WTC11 (cell line): ENCODE results near the gene CRELD1. TPM values are rescaled to one million over a fixed set of nuclear protein-coding genes. Genes with fewer than 3 reads are reported as not detected.

Experiments
- CDX4 ChIP-seq: fragments of 250-450 bp; sonication (Bioruptor Pico); IDR thresholded peaks from 2 replicates; pipeline ENCODE4 v1.9.0; 2021; ENCODE audit warnings: moderate library complexity, mild to moderate bottlenecking, inconsistent platforms, borderline replicate concordance
- CREM ChIP-seq: sonication (generic); formaldehyde crosslinking; IDR thresholded peaks from 2 replicates; pipeline ENCODE4 v1.8.1; 2022; ENCODE audit warnings: mild to moderate bottlenecking, missing genetic modification reagents, moderate library complexity
- ETV6 ChIP-seq: sonication (generic); formaldehyde crosslinking; IDR thresholded peaks from 2 replicates; pipeline ENCODE4 v1.8.1; 2022; ENCODE audit warnings: mild to moderate bottlenecking, missing genetic modification reagents
- FOXJ3 ChIP-seq: sonication (generic); formaldehyde crosslinking; IDR thresholded peaks from 2 replicates; pipeline ENCODE4 v1.9.0; 2021; ENCODE audit warnings: missing genetic modification reagents, mild to moderate bottlenecking, borderline replicate concordance
- FOXP1 ChIP-seq: sonication (generic); formaldehyde crosslinking; IDR thresholded peaks from 2 replicates; pipeline ENCODE4 v1.8.0; 2022; ENCODE audit warnings: missing genetic modification reagents, mild to moderate bottlenecking, moderate library complexity, borderline replicate concordance
- GTF2I ChIP-seq: fragments of 250-450 bp; sonication (Bioruptor Pico); conservative IDR thresholded peaks from 2 replicates; pipeline ENCODE4 v1.4.0; 2021; ENCODE audit warnings: mild to moderate bottlenecking
- JAZF1 ChIP-seq: fragments of 250-450 bp; sonication (Bioruptor Pico); IDR thresholded peaks from 2 replicates; pipeline ENCODE4 v1.9.0; 2021; ENCODE audit warnings: moderate library complexity, mild to moderate bottlenecking, inconsistent platforms
- MLX ChIP-seq: sonication (generic); formaldehyde crosslinking; IDR thresholded peaks from 2 replicates; pipeline ENCODE4 v1.8.1; 2023; ENCODE audit warnings: mild to moderate bottlenecking, missing genetic modification reagents, moderate library complexity
- NR2C2 ChIP-seq: sonication (generic); formaldehyde crosslinking; IDR thresholded peaks from 2 replicates; pipeline ENCODE4 v1.8.0; 2022; ENCODE audit warnings: mild to moderate bottlenecking, missing genetic modification reagents
- NR3C1 ChIP-seq: sonication (generic); formaldehyde crosslinking; conservative IDR thresholded peaks from 2 replicates; pipeline ENCODE4 v1.8.1; 2023; ENCODE audit warnings: low read depth, mild to moderate bottlenecking, missing genetic modification reagents
- OVOL2 ChIP-seq: fragments of 250-450 bp; sonication (Bioruptor Pico); IDR thresholded peaks from 2 replicates; pipeline ENCODE4 v1.9.0; 2021; ENCODE audit warnings: mild to moderate bottlenecking, borderline replicate concordance
- SMAD4 ChIP-seq: sonication (generic); formaldehyde crosslinking; IDR thresholded peaks from 2 replicates; pipeline ENCODE4 v1.8.0; 2022; ENCODE audit warnings: mild to moderate bottlenecking, missing genetic modification reagents
- SOX15 ChIP-seq: fragments of 250-450 bp; sonication (Bioruptor Pico); IDR thresholded peaks from 2 replicates; pipeline ENCODE4 v1.9.0; 2021; ENCODE audit warnings: mild to moderate bottlenecking
- TCF7 ChIP-seq: sonication (generic); formaldehyde crosslinking; IDR thresholded peaks from 2 replicates; pipeline ENCODE4 v1.8.0; 2022; ENCODE audit warnings: mild to moderate bottlenecking, low read depth, missing genetic modification reagents, moderate library complexity
- TEAD4 ChIP-seq: sonication (generic); formaldehyde crosslinking; IDR thresholded peaks from 2 replicates; pipeline ENCODE4 v1.8.0; 2022; ENCODE audit warnings: mild to moderate bottlenecking, missing genetic modification reagents
- USF2 ChIP-seq: sonication (generic); formaldehyde crosslinking; IDR thresholded peaks from 2 replicates; pipeline ENCODE4 v1.8.1; 2023; ENCODE audit warnings: mild to moderate bottlenecking, missing genetic modification reagents, moderate library complexity
- ZBTB21 ChIP-seq: sonication (generic); formaldehyde crosslinking; IDR thresholded peaks from 2 replicates; pipeline ENCODE4 v1.8.1; 2023; ENCODE audit warnings: mild to moderate bottlenecking, missing genetic modification reagents, borderline replicate concordance
- ZNF423 ChIP-seq: fragments of 250-450 bp; sonication (Bioruptor Pico); IDR thresholded peaks from 2 replicates; pipeline ENCODE4 v2.1.2; 2022; ENCODE audit warnings: mild to moderate bottlenecking, moderate library complexity
- ZNF425 ChIP-seq: fragments of 250-450 bp; sonication (Bioruptor Pico); conservative IDR thresholded peaks from 2 replicates; pipeline ENCODE4 v1.9.0; 2021; ENCODE audit warnings: mild to moderate bottlenecking
- total RNA-seq: library from RNA; stranded (reverse); gene quantifications from 3 replicates; pipeline ENCODE4 v1.2.3, GENCODE V29; 2021
- TF ChIP-seq, protein P1 (sequence below): fragments of 250-450 bp; sonication (Bioruptor Pico); IDR thresholded peaks from 2 replicates; pipeline ENCODE4 v1.8.0; 2021; ENCODE audit warnings: mild to moderate bottlenecking
- TF ChIP-seq, protein P2 (sequence below): sonication (generic); formaldehyde crosslinking; IDR thresholded peaks from 2 replicates; pipeline ENCODE4 v1.8.0; 2022; ENCODE audit warnings: missing genetic modification reagents
- TF ChIP-seq, protein P3 (sequence below): sonication (generic); formaldehyde crosslinking; conservative IDR thresholded peaks from 2 replicates; pipeline ENCODE4 v1.8.1; 2022; ENCODE audit warnings: mild to moderate bottlenecking, missing genetic modification reagents
- TF ChIP-seq, protein P4 (sequence below): fragments of 250-450 bp; sonication (Bioruptor Pico); IDR thresholded peaks from 2 replicates; pipeline ENCODE4 v1.9.0; 2021; ENCODE audit warnings: mild to moderate bottlenecking
- TF ChIP-seq, protein P5 (sequence below): sonication (generic); formaldehyde crosslinking; IDR thresholded peaks from 2 replicates; pipeline ENCODE4 v1.8.0; 2023; ENCODE audit warnings: missing genetic modification reagents

Gene CRELD1
- total RNA-seq, 1 experiment from 2014 or later, result 18.8 TPM

DNA sequence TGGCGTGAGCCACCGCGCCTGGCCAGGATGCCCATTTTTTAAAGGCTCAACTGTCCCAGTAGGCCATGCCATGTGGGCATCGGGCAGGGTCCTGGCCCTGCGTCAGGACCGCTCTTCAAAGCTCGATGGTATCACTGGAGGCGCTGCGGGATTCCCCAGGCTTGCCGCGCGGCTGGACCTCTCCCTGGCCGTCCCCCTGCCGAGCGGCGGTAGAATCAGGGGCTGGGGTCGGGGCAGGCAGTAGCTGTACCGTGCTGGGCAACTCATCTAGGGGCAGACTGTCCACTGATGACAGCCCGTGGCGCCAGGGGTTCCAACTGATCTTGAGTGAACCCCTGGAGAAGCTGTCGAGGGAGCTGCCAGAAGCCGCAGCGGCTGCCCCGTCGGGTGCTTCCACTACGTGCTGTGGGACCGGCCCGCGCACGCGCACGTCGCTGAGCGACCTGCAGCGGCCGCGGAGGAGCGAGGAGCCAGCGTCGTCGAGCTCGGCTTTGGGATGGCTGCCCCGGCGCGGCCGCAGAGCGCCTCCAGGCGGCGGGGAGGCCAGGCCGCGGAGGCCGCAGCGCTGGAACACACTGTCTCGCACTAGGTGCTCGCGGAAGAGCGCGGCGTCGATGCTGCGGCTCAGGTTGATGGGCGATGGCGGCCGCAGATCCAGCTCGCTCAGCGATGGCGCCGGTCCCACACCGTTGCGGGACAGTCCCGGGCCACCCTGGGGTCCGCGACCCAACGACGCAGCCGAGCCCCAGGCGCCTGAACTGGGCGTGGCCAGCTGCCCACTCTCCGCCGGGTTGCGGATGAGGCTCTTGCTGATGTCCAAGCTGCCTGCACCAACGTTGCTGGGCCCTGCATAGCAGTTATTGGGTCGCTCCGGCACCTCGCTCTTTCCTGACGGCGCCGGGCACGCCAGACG is 12.7 kb downstream of the CRELD1 start (continued):
- TF ChIP-seq ZNF425 (CRISPR knock-in tag), result no peak
- TF ChIP-seq JAZF1, result no peak
- no peak for TF ChIP-seq CDX4 (CRISPR knock-in tag)
- TF ChIP-seq, protein P1, sequence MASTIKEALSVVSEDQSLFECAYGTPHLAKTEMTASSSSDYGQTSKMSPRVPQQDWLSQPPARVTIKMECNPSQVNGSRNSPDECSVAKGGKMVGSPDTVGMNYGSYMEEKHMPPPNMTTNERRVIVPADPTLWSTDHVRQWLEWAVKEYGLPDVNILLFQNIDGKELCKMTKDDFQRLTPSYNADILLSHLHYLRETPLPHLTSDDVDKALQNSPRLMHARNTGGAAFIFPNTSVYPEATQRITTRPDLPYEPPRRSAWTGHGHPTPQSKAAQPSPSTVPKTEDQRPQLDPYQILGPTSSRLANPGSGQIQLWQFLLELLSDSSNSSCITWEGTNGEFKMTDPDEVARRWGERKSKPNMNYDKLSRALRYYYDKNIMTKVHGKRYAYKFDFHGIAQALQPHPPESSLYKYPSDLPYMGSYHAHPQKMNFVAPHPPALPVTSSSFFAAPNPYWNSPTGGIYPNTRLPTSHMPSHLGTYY, result no peak
- TF ChIP-seq, protein P2, sequence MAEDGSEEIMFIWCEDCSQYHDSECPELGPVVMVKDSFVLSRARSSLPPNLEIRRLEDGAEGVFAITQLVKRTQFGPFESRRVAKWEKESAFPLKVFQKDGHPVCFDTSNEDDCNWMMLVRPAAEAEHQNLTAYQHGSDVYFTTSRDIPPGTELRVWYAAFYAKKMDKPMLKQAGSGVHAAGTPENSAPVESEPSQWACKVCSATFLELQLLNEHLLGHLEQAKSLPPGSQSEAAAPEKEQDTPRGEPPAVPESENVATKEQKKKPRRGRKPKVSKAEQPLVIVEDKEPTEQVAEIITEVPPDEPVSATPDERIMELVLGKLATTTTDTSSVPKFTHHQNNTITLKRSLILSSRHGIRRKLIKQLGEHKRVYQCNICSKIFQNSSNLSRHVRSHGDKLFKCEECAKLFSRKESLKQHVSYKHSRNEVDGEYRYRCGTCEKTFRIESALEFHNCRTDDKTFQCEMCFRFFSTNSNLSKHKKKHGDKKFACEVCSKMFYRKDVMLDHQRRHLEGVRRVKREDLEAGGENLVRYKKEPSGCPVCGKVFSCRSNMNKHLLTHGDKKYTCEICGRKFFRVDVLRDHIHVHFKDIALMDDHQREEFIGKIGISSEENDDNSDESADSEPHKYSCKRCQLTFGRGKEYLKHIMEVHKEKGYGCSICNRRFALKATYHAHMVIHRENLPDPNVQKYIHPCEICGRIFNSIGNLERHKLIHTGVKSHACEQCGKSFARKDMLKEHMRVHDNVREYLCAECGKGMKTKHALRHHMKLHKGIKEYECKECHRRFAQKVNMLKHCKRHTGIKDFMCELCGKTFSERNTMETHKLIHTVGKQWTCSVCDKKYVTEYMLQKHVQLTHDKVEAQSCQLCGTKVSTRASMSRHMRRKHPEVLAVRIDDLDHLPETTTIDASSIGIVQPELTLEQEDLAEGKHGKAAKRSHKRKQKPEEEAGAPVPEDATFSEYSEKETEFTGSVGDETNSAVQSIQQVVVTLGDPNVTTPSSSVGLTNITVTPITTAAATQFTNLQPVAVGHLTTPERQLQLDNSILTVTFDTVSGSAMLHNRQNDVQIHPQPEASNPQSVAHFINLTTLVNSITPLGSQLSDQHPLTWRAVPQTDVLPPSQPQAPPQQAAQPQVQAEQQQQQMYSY (CRISPR knock-in tag), result no peak
- TF ChIP-seq USF2 (CRISPR knock-in tag), result peak; percentile 46; the same call in 1 of the 2 replicates
- TF ChIP-seq, protein P3, sequence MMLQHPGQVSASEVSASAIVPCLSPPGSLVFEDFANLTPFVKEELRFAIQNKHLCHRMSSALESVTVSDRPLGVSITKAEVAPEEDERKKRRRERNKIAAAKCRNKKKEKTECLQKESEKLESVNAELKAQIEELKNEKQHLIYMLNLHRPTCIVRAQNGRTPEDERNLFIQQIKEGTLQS, result no peak
- TF ChIP-seq, protein P4, sequence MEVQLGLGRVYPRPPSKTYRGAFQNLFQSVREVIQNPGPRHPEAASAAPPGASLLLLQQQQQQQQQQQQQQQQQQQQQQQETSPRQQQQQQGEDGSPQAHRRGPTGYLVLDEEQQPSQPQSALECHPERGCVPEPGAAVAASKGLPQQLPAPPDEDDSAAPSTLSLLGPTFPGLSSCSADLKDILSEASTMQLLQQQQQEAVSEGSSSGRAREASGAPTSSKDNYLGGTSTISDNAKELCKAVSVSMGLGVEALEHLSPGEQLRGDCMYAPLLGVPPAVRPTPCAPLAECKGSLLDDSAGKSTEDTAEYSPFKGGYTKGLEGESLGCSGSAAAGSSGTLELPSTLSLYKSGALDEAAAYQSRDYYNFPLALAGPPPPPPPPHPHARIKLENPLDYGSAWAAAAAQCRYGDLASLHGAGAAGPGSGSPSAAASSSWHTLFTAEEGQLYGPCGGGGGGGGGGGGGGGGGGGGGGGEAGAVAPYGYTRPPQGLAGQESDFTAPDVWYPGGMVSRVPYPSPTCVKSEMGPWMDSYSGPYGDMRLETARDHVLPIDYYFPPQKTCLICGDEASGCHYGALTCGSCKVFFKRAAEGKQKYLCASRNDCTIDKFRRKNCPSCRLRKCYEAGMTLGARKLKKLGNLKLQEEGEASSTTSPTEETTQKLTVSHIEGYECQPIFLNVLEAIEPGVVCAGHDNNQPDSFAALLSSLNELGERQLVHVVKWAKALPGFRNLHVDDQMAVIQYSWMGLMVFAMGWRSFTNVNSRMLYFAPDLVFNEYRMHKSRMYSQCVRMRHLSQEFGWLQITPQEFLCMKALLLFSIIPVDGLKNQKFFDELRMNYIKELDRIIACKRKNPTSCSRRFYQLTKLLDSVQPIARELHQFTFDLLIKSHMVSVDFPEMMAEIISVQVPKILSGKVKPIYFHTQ, result no peak
- peak; percentile 94 for TF ChIP-seq ETV6 (CRISPR knock-in tag)
- TF ChIP-seq SMAD4 (CRISPR knock-in tag), result no peak
- TF ChIP-seq NR3C1 (CRISPR knock-in tag), result peak; percentile 69; the same call in 1 of the 2 replicates
- 0 out of 2 replicates have a peak, but pooled peaks have one; percentile 48 for TF ChIP-seq MLX (CRISPR knock-in tag)
- TF ChIP-seq CREM, result peak; percentile 74
- no peak for TF ChIP-seq FOXJ3 (CRISPR knock-in tag)
- TF ChIP-seq SOX15, result no peak
- TF ChIP-seq ZBTB21 (CRISPR knock-in tag), result peak; percentile 62; the same call in 1 of the 2 replicates
- no peak; the same call in 1 of the 2 replicates for TF ChIP-seq ZNF423 (CRISPR knock-in tag)
- peak; percentile 63; the same call in 1 of the 2 replicates for TF ChIP-seq TCF7
- TF ChIP-seq OVOL2 (CRISPR knock-in tag), result no peak
- TF ChIP-seq FOXP1 (CRISPR knock-in tag), result peak; percentile 78; the same call in 1 of the 2 replicates
- no peak for TF ChIP-seq TEAD4 (CRISPR knock-in tag)
- TF ChIP-seq GTF2I (CRISPR knock-in tag), result no peak
- peak; percentile 62; the same call in 1 of the 2 replicates for TF ChIP-seq NR2C2
- TF ChIP-seq, protein P5, sequence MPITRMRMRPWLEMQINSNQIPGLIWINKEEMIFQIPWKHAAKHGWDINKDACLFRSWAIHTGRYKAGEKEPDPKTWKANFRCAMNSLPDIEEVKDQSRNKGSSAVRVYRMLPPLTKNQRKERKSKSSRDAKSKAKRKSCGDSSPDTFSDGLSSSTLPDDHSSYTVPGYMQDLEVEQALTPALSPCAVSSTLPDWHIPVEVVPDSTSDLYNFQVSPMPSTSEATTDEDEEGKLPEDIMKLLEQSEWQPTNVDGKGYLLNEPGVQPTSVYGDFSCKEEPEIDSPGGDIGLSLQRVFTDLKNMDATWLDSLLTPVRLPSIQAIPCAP (CRISPR knock-in tag), result peak; percentile 11; the same call in 1 of the 2 replicates
